GM12872 (cell line): ENCODE results near the gene MORN1.

Experiments
- CTCF ChIP-seq: IDR thresholded peaks from 3 replicates; pipeline ENCODE4 v1.5.1; 2011; ENCODE audit warnings: low read depth, mild to moderate bottlenecking, low read length, moderate library complexity; ENCODE audit not compliant: insufficient read depth

MORN1 gene

GRCh38 chr1:2300004-2300771, 91.2 kb downstream of the MORN1 start:
- no peak for TF ChIP-seq CTCF

GRCh38 chr1:2299131-2299627, 92.2 kb downstream of the MORN1 start:
- TF ChIP-seq CTCF = no peak

- TF ChIP-seq CTCF = no peak
These were observed 92.7 kb downstream of the MORN1 start for GRCh38 chr1:2298685-2299084.

GRCh38 chr1:2297246-2298011, 93.9 kb downstream of the MORN1 start:
- TF ChIP-seq CTCF = no peak

GRCh38 chr1:2296614-2297013, 94.7 kb downstream of the MORN1 start:
- TF ChIP-seq CTCF = no peak

- TF ChIP-seq CTCF = no peak
These were observed 95.8 kb downstream of the MORN1 start for GRCh38 chr1:2295526-2295925.

- TF ChIP-seq CTCF = no peak
These were observed 96.7 kb downstream of the MORN1 start for GRCh38 chr1:2294725-2295078.
